Ovary (tissue), 3 donors: ENCODE results near the gene ANO2.

Experiments used
- CTCF ChIP-seq, 3 donors: fragments of 450-650 bp in 2 of 3; fragments of 200-600 bp in 1 of 3; IDR thresholded peaks; one replicate each; pipeline versions ENCODE4 v1.5.1 to v1.8.0; 2016 to 2022; ENCODE audit warnings: antibody characterized with exemption in 3 of 3, mild to moderate bottlenecking in 1 of 3
- EP300 ChIP-seq: sonication (generic); formaldehyde crosslinking; IDR thresholded peaks from one replicate; pipeline ENCODE4 v1.6.1; 2017; ENCODE audit warnings: antibody characterized with exemption
- POLR2A ChIP-seq: fragments of 450-650 bp; IDR thresholded peaks from one replicate; pipeline ENCODE4 v1.6.1; 2017; ENCODE audit warnings: antibody characterized with exemption, mild to moderate bottlenecking, moderate library complexity
- donor health status: DM: no; HTN: no; CAD: no.

GRCh38 chr12:5988659-5989116 lies 43.6 kb upstream of the ANO2 start:
- peak; percentile 81 to 87 (median 82) for TF ChIP-seq CTCF (IDR thresholded peaks at IDR 0.05)
- TF ChIP-seq POLR2A, result no peak
- no peak for TF ChIP-seq EP300
